Right lobe of liver (tissue), 6 donors: ENCODE measurements around the gene ASB2. TPM values are rescaled to one million over a fixed set of nuclear protein-coding genes. Genes with fewer than 3 reads are reported as not detected.

ENCODE experiments used
- ATAC-seq, 4 donors: fragments of 200-7000 bp; cut with Tn5 transposase; one replicate each; pipeline ENCODE4 v1.9.1; 2020; ENCODE audit warnings: mild to moderate bottlenecking in 4 of 4, moderate library complexity in 4 of 4
- DNase-seq, 3 donors: peaks; one replicate each; pipeline ENCODE4 v3.0.0-alpha.2; 2020
- H3K27ac ChIP-seq, 3 donors: fragments of 200-600 bp; one replicate each; pipeline ENCODE4 v1.8.0; 2022
- H3K27me3 ChIP-seq, 2 donors: fragments of 200-600 bp; one replicate each; pipeline ENCODE4 v1.8.0; 2022
- H3K36me3 ChIP-seq, 4 donors: fragments of 200-600 bp; sonication (generic) in 1 of 4; one replicate each; pipeline versions ENCODE4 v1.5.1 to v1.8.0; 2017 to 2022; ENCODE audit warnings: control low read depth in 1 of 4
- H3K4me1 ChIP-seq, 4 donors: fragments of 200-600 bp; sonication (generic) in 1 of 4; one replicate each; pipeline versions ENCODE4 v1.5.1 to v1.8.0; 2017 to 2022; ENCODE audit warnings: control low read depth in 1 of 4
- H3K4me3 ChIP-seq, 3 donors: fragments of 200-600 bp; one replicate each; pipeline ENCODE4 v1.8.0; 2022
- H3K9me3 ChIP-seq, 4 donors: fragments of 200-600 bp; sonication (generic) in 1 of 4; one replicate each; pipeline versions ENCODE4 v1.5.1 to v1.8.0; 2017 to 2022; ENCODE audit warnings: control low read depth in 1 of 4
- POLR2A ChIP-seq: fragments of 450-650 bp; IDR thresholded peaks from one replicate; pipeline ENCODE4 v1.6.1; 2017; ENCODE audit warnings: antibody characterized with exemption, mild to moderate bottlenecking
- WGBS: methylation state at CpG from one replicate; pipeline ENCODE4 v1.1.6; 2018; ENCODE audit warnings: low coverage, low lambda C conversion rate; ENCODE audit not compliant: insufficient coverage; ENCODE audit errors: missing lambda C conversion rate; 5-methylcytosine and 5-hydroxymethylcytosine counted together
- intact Hi-C, 2 donors: fragments of 100-400 bp; cut with DNase I; formaldehyde crosslinking; loops; one replicate each; pipeline versions ENCODE4 v1.11.2 to v1.14.1; 2022
- total RNA-seq, 6 experiments: library from RNA; depleted of rRNA in 2 of 6; stranded (reverse); fragments of >200 nt in 2 of 6; fragmentation: NEBNext Ultra II Directional in 3 of 6; extraction: Animal tissue kit (Norgen Biotek cat#: 25700) in 3 of 6; gene quantifications; one replicate each; pipeline versions ENCODE4 v1.1.0 to v1.2.4, GENCODE V29; 2016 to 2023
- TF ChIP-seq, protein P1 (sequence below), 4 donors: fragments of 200-600 bp in 3 of 4; fragments of 450-650 bp in 1 of 4; IDR thresholded peaks; one replicate each; pipeline versions ENCODE4 v1.5.1 to v1.8.0; 2016 to 2022; ENCODE audit warnings: antibody characterized with exemption in 4 of 4, mild to moderate bottlenecking in 2 of 4
- donor health status: DM: no; HTN: yes; CAD: no.
- donor health status: DM: no; HTN: no; CAD: no.
- donor health status: DM: no; HTN: no; CAD: no.
- donor health status: DM: no; HTN: yes; CAD: no.
- donor health status: DM: no; HTN: yes; CAD: no.

ASB2 gene
- total RNA-seq, 6 experiments from 2014 or later, result 0.20 to 0.59 (median 0.28) TPM

DNA sequence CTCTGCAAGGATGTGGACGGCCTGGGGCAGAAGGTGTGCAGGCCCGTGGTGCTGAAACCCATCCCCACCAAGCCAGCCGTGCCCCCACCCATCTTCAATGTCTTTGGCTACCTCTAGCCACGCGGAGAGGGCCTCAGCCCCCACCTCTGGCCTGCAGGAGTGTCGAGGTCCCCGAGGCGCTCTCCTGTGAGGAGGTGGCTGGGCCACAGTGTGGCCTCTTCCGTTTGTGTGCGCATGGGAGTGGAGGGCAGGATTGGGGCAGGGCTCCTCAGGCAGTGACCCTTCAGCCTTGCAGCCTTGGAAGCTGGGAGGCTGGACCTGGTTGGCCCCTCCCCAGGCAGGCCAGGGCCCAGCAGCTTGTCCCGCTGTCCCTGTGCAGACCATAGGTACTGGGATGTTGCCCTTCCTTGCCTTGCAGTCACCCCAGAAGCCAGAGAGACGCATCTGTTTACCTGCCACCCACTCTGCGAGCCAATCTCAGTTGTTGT is 47.3 kb downstream of the ASB2 start:
- H3K27ac ChIP-seq, result no peak overlapping the region
- H3K4me1 ChIP-seq, result no peaks in the 10 kb centered on the region
- H3K4me3 ChIP-seq, result no peak overlapping the region
- 51% methylated on average over 2 of the region's 13 CpGs for WGBS
- no peak for TF ChIP-seq POLR2A
- TF ChIP-seq, protein P1, sequence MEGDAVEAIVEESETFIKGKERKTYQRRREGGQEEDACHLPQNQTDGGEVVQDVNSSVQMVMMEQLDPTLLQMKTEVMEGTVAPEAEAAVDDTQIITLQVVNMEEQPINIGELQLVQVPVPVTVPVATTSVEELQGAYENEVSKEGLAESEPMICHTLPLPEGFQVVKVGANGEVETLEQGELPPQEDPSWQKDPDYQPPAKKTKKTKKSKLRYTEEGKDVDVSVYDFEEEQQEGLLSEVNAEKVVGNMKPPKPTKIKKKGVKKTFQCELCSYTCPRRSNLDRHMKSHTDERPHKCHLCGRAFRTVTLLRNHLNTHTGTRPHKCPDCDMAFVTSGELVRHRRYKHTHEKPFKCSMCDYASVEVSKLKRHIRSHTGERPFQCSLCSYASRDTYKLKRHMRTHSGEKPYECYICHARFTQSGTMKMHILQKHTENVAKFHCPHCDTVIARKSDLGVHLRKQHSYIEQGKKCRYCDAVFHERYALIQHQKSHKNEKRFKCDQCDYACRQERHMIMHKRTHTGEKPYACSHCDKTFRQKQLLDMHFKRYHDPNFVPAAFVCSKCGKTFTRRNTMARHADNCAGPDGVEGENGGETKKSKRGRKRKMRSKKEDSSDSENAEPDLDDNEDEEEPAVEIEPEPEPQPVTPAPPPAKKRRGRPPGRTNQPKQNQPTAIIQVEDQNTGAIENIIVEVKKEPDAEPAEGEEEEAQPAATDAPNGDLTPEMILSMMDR (IDR thresholded peaks at IDR 0.05), result no peak
- H3K27me3 ChIP-seq, result no peaks in the 10 kb centered on the region
- intact Hi-C loops, result no loop called here
- no peaks in the 10 kb centered on the region for H3K36me3 ChIP-seq
- DNase-seq (no peak), ATAC-seq (no peak)
- no peaks in the 10 kb centered on the region for H3K9me3 ChIP-seq

DNA sequence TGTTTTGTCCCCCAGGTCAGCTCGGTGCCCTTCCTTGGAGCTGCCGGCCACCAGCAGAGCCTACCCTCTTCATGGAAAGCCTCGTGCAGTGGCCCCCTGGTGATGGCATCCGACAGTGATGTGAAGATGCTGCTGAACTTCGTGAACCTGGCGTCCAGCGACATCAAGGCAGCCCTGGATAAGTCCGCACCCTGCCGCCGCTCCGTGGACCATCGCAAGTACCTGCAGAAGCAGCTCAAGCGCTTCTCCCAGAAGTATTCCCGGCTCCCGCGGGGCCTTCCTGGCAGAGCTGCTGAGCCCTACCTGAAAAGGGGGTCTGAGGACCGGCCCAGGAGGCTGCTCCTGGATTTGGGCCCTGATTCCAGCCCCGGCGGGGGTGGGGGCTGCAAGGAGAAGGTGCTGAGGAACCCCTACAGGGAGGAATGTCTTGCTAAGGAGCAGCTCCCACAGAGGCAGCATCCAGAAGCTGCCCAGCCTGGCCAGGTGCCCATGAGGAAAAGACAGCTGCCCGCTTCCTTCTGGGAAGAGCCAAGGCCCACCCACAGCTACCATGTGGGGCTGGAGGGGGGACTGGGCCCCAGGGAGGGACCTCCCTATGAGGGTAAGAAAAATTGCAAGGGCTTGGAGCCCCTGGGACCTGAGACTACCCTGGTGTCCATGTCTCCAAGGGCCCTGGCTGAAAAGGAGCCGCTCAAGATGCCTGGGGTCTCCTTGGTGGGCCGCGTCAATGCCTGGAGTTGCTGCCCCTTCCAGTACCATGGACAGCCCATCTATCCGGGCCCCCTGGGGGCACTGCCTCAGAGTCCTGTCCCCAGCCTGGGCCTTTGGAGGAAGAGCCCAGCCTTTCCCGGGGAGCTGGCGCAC is 48.0 kb downstream of the ASB2 start:
- no peak overlapping the region for H3K4me3 ChIP-seq
- ATAC-seq (no peak), DNase-seq (no peak)
- H3K36me3 ChIP-seq, result no peaks in the 10 kb centered on the region
- no peaks in the 10 kb centered on the region for H3K9me3 ChIP-seq
- H3K27ac ChIP-seq, result no peak overlapping the region
- 40% methylated on average over 1 of the region's 26 CpGs for WGBS
- intact Hi-C loops, result no loop called here
- H3K27me3 ChIP-seq, result no peaks in the 10 kb centered on the region
- no peaks in the 10 kb centered on the region for H3K4me1 ChIP-seq
- no peak for TF ChIP-seq POLR2A
- TF ChIP-seq, protein P1 (IDR thresholded peaks at IDR 0.05), result no peak

DNA sequence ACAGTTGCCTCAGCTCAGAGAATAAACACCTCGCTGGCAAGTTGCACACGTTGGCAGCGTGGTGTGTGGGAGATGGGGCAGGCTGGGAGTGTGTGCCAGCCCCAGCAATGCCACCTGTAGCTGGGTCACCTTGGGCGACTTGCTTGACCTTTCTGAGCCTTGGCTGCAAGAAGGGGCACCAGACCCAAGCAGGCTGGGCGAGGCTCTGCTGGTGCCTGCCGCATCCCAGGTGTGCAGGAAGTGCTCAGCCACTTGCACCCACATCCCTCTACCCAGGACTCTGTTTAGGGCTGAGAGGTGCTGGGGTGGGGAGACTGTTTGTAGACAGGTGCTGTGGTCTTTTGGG is 48.6 kb downstream of the ASB2 start:
- no peaks in the 10 kb centered on the region for H3K36me3 ChIP-seq
- intact Hi-C loops, result no loop called here
- no peak for ATAC-seq
- no peaks in the 10 kb centered on the region for H3K9me3 ChIP-seq
- no peak for TF ChIP-seq POLR2A
- TF ChIP-seq, protein P1 (IDR thresholded peaks at IDR 0.05), result no peak
- WGBS, result 86% methylated on average over 1 of the region's 6 CpGs
- no peak overlapping the region for H3K27ac ChIP-seq
- no peaks in the 10 kb centered on the region for H3K4me1 ChIP-seq
- H3K4me3 ChIP-seq, result no peak overlapping the region
- no peak for DNase-seq
- H3K27me3 ChIP-seq, result no peaks in the 10 kb centered on the region

GRCh38 chr14:93926873-93927799 is 49.2 kb downstream of the ASB2 start, which contains the start of gene FAM181A:
FAM181A (plus strand) TSS chr14:93927344; CDS start chr14:93928286, 942 bp downstream.
- peak in 1 of 4 donors; percentile 8 for ATAC-seq
- DNase-seq, result no peak

More at GRCh38 chr14:93926873-93927799, 49.2 kb downstream of the ASB2 start, which contains the start of gene FAM181A:
- Histone ChIP-seq H3K9me3 (no peaks in the 10 kb centered on the region), H3K4me1 (no peaks in the 10 kb centered on the region), H3K27ac (no peak within 1 kb of the TSS), H3K4me3 (no peak within 1 kb of the TSS), H3K27me3 (no peaks in the 10 kb centered on the region), H3K36me3 (no peaks in the 10 kb centered on the region)
- WGBS, result 77% methylated on average over 10 of the region's 38 CpGs
- TF ChIP-seq POLR2A, result no peak
- intact Hi-C loops, result no loop called here
